Osteoblast (primary cell): ENCODE data around the gene SEPTIN5. TPM values are rescaled to one million over a fixed set of nuclear protein-coding genes. Genes with fewer than 3 reads are reported as not detected.

ENCODE experiments used
- total RNA-seq: library from RNA; depleted of rRNA; stranded (reverse); fragments of >200 nt; gene quantifications from 2 replicates; pipeline ENCODE4 v1.2.3, GENCODE V29; 2012

Gene SEPTIN5
- total RNA-seq, 1 donor = 14.5 TPM

Other genes starting within 250 kb of the SEPTIN5 start
- 53.9 and 56.8 TPM in 2 replicates for gene UFD1, start 235.3 kb upstream of the SEPTIN5 start, total RNA-seq
- 0.72 and 1.5 TPM in 2 replicates for gene CDC45, start 234.6 kb upstream of the SEPTIN5 start, total RNA-seq
- gene CLDN5, start 190.1 kb upstream of the SEPTIN5 start, total RNA-seq = not detected in 2 replicates
- 0.88 and 1.8 TPM in 2 replicates for gene GP1BB, start 9.0 kb downstream of the SEPTIN5 start, total RNA-seq
- gene TBX1, start 46.3 kb downstream of the SEPTIN5 start, total RNA-seq = under 0.01 TPM in 1 of 2 replicates, not detected in the other
- gene GNB1L, start 140.4 kb downstream of the SEPTIN5 start, total RNA-seq = 4.0 and 5.6 TPM in 2 replicates
- gene RTL10, start 140.4 kb downstream of the SEPTIN5 start, total RNA-seq = 10.3 and 11.9 TPM in 2 replicates
- 220 and 288 TPM in 2 replicates for gene COMT, start 227.3 kb downstream of the SEPTIN5 start, total RNA-seq
- gene TXNRD2, start 227.3 kb downstream of the SEPTIN5 start, total RNA-seq = 19.5 and 21.5 TPM in 2 replicates